NCI-H460 (cell line): ENCODE results near the gene FBLN1. TPM values are rescaled to one million over a fixed set of nuclear protein-coding genes. Genes with fewer than 3 reads are reported as not detected.
"Not testable (repeated sequence)": the region's sequence is repeated elsewhere in the genome, so short reads cannot be mapped to it uniquely, and the experiment has no call there.

ENCODE experiments used
- DNase-seq: peaks from one replicate; pipeline ENCODE4 v3.0.0-alpha.2; 2016; ENCODE audit warnings: low read depth; ENCODE audit errors: extremely low read depth
- total RNA-seq: library from RNA; depleted of rRNA; stranded (reverse); fragments of >200 nt; shearing (Covaris generic); gene quantifications from 2 replicates; pipeline ENCODE4 v1.2.3, GENCODE V29; 2014

Gene FBLN1
- total RNA-seq, 1 experiment from 2014 or later: 3.9 TPM

DNA sequence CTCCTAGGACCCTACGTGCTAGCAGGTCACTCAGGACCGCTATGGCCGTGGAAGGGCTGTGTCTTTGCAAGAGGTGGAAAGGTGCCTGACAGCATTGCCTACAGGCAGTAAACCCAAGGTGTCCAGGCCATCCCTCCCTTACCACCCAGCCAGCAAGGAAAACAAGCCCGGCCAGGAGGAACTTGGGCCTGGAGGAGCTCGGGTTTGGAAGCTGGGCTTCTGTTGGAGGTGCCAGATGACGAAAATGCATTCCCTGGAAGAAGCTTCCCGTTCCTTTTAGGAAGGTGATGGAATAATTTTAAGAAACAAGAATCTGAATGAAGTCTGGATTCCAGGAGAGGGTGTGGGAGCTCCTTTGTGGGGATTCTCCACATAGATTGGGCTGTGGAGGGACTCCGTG lies 23.6 kb downstream of the FBLN1 start:
- no peak for DNase-seq

DNA sequence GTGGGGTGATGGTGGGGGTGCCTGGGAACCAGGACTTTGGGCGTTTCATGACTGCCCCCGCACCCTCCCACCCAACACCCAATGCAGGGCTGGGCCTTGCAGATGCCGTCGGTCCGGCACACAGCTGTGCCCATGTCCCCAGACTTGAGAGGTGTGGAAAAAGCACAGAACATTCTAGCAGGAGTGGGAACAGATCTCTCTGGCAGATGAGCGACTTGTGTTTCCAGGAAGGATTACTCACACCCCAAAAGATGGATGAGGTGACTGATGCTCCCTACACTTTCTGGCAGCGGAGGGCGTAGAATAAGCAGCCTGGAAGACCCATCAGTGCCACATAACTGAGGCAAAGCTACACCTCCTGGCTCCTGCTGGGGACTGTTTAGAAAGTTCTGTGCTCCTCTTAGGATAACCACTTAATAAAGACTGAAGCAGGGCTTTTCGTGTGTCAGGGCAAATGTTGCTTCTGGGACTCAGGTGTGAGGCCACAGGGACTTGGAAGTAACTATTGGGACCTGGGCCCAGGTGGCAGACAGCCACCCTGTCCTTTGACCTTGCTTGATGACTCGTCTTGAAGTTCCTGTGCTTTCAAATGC lies 24.2 kb downstream of the FBLN1 start:
- no peak for DNase-seq

DNA sequence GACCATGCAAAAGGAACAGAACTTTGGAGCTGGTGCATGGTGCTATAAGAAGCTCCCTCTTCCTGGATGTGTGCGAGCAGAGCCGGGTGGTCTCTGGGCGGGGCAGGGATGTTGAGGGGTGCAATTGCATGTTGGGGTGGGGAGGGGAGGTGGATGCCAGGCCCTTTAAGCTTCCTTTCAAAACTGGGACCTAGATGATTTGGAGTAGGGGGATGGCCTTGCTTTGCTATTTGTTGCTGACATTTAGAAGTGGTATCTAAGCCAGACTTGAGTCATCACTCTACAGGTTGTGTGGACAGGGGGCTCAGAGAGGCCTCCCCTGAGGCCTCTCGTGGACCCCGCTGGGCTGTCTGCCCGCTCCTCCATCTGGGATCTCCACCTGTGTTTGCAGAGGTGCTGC lies 24.8 kb downstream of the FBLN1 start:
- DNase-seq: no peak

DNA sequence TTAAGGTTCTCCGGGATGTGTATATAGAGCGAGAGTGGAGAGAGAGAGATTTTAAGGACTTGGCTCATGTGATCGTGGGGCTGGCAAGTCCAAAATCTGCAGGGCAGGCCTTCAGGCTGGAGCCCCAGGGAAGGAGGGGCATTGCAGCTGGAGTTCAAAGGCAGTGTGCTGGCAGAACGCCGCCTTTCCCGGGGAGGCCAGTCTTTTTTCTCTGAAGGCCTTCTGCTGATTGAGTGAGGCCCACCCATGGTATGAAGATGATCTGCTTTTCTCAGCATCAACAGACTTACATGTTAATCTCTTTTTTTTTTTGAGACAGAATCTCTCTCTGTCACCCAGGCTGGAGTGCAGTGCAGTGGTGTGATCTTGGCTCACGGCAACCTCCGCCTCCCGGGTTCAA lies 25.4 kb downstream of the FBLN1 start:
- DNase-seq: no peak

DNA sequence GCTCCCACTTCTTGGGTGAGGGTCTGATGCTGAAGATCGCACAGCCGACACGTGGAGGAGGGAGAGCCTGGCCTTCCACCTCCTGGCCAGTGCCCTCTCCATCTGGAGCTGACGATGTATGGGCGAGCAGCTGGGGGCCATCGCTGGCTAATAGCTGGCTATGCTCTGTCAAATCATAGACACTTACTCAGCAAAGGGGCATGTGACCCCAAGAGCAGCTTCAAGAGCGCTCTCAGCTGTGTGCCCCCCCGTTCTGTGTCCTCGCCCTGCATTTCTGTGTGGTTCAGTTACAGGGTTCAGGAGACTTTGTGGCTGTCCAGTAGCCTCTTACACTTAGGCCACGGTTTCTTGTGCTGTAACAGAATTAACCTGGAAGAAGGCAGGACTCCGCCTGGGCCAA lies 26.4 kb downstream of the FBLN1 start:
- no peak for DNase-seq

DNA sequence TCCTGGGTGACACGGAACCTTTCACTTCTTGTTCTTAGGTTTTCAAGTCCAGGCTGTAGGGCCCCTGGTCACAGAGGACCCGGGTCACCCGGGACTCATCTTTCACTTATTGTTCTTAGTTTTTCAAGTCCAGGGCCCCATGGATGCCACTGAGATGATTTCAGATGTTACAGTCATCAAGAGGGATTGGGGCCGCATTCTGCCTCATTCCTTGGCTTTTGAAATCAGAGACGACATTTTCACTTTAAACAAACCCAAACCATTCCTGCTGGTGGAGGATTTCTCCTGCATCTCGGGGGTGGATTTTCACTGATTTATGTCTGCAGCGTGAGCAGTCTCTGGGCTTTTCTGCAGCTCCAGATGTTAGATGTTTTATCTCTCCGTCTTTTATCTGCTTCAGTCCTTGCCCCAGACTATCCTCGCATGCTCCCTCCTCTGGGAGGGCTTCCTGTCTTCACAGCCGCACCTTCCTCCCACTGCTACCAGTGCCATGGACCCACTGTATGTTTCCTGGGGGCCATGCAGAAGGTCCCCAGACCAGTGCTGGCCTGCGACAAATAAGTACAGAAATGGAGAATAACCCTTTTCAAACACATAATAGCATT lies 27.4 kb downstream of the FBLN1 start:
- no peak for DNase-seq

DNA sequence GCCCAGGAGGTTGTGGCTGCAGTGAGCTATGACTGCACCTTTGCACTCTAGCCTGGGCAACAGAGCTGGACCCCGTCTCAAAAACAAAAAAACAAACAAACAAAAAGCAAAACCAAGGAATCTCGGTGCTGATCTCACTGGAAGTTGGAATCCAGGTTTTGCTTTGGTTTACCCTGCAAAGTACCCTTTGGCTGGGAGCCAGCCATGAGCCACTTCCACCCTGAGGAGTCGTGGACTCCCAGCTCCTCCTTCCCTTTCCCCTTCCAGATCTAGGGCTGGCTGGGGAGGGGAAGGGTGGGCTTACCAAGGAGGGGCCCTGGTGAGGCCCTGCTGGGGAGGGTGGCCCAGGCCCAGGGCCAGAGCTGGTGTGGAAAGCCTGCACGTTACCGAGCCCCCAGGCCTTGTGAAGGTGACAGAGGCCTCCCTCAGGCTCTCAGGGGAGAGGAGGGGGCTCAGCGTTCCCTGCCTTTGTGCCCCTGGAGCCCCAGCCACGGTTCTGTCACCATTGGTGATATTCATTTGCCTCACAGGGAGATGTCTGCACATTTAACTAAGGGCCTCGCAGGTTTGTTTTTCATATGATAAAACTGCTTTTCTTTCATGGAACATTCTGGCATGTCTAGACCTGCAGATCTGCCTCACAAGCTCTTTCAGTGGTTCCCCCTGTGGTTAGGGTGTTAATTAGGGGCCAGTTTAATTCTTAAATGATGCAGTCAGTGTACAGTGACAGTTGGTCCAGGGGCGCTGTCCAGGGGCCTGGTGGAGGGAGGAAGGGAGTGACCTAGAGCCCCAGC lies 29.0 kb downstream of the FBLN1 start:
- DNase-seq: no peak

DNA sequence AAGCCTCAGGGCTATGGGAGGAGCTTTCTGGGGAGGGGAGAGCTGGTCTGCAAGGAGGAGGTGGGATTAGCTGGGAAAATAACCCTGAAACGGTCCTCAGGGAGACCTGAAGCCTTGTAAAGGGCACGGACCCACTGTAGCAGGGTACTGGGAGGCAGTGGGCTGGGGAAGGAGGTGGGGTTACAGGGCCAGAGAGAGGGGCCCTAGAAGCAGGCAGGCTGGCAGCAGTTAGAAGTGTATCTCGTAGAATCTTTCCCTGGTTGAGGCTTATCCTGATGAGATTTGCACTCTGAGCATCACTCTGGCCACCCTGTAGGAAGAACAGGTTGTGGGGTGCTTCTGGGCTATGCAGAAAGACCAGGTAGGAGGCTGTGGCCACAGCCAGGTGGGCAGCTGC lies 29.6 kb downstream of the FBLN1 start:
- DNase-seq: no peak

DNA sequence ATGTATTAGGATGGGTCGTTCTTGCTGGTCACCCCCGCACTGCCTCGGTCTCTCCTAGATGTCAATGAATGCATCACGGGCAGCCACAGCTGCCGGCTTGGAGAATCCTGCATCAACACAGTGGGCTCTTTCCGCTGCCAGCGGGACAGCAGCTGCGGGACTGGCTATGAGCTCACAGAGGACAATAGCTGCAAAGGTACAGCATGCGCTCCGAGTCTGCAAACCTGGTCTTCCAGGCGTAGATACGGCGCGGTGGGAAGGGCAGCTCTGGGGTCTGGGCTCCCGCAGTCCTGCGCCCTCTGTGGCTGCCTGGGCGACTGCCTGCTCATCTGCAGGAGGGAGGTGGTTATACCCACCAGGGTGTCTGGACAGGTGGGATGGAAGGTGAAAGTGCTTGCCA lies 31.0 kb downstream of the FBLN1 start:
- DNase-seq: no peak

DNA sequence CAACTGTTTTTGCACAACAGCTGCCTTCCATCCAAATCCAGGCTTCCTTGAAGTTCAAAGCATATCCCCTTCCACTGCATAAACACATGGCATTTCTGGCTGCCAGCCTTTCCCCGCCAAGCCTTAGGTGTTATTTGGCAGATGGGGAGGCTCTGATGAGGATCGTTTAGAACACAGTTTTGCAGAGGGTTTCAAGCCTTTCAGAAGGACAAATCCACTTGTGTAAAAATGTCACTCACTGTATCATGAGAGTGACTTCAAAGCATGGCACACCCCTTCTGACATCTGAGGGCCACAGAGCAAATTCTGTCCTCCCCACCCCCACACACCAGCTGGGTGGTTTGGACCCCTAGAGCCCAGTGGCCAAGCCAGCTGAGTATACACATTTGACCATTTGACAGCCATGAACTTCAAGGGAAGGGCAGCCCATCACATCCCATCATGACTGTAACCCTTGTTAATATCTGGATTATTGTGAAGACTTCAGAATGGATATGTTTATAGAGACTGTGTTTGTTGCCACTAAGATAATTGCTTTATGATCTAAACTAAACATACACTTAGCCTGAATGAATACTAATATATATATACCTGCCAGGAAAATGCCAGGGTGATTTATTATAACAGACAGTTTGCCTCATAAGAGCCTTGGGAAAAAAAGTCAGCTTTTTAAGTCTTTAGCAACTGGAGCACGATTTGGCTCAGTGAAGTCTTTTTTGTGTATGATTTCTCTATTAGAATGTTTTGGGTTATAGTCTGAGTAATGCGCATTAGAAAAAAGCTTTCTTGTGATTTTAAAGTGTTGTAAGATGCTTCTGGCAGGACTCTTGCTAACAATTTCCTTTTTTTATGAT lies 31.9 kb downstream of the FBLN1 start:
- DNase-seq: no peak

DNA sequence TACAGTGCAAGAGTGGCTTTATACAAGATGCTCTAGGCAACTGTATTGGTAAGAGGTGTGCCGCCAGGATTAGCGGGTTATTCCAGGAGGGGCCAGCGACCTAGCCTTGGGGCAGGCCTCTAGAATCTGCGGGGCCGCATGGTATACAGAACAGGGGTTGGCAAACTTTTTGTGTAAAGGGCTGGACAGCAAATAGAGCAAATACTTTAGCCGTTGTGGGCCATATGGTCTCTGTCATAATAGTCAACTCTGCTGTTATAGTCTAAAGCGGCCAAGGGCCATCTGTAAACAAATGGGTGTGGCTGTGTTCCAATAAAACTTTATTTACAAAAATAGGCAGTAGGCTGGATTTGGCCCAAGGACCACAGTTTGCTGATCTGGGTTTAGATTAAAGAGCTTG lies 32.6 kb downstream of the FBLN1 start:
- no peak for DNase-seq

DNA sequence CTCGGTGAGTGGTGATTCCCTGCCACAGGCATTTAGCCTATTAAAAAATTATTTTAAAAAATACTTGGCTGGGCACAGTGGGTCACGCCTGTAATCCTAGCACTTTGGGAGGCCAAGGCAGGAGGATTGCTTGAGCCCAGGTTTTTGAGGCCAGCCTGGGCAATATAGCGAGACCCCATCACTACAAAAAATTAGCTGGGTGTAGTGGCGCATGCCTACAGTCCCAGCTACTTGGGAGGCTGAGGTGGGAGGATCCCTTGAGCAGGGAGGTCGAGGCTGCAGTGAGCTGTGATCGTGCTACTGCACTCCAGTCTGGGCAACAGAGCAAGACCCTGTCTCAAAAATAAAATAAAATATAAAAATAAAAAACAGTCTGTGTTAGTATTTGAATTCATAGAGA lies 33.2 kb downstream of the FBLN1 start:
- DNase-seq: not testable (repeated sequence)

DNA sequence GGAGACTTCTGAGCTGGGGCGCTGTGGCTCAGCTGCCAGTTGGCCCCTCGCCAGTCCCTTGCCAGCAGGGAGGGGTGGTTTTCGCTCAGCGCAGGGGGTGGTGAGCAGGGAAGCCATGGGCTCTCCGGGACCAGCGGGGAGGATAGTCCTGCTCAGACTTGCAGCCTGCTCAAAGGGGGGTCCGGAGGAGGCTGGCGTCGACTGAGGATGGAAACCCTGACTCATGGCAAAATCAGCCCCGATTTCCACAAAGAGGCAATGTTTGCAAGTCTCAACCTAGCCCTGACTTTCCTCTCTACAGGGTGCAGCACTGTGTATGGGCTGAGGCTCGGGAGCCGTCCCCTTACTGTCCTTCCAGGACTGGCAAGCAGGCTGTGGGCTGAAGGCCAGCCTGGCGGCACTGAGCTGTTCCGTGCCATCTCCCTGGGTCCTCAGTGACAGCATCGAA lies 35.1 kb downstream of the FBLN1 start:
- DNase-seq: no peak

DNA sequence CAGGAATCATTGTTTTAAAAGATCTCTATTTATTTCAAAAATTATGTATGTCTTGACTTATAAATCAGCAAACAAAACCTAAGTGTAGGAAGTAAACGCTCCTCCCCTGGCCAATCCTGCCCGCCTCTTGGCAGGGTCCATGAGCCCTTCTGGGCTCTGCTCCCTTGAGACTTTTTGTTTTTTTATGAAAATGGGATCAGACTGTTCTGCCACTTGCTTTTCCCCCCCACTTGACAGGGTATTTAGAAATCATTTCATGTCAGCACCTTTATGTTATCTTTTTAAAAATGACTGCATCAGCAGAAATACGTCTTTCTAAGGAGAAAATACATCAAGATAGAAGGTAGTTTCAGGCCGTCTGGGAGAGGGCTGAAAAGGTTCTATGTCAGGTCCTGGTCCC lies 35.6 kb downstream of the FBLN1 start:
- DNase-seq: no peak

DNA sequence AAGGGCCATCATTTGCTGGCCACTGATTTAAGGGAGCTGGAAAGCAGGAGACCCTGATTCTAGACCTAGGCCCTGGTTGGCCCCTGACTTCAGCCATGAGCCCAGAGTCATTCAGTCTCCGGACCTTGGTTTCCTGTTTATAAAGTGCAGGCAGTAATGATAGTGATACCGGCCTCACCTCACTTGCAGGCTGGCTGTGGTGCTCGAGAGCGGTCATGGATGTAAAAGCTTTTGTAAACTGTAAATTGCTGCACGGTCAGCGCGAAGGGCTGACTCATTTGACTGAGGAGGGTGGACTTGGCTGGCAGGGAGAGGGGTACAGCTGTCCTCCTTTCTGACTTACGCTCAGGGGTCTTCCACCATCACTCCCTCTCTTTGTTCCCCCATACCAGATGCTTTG lies 37.4 kb downstream of the FBLN1 start:
- DNase-seq: no peak

DNA sequence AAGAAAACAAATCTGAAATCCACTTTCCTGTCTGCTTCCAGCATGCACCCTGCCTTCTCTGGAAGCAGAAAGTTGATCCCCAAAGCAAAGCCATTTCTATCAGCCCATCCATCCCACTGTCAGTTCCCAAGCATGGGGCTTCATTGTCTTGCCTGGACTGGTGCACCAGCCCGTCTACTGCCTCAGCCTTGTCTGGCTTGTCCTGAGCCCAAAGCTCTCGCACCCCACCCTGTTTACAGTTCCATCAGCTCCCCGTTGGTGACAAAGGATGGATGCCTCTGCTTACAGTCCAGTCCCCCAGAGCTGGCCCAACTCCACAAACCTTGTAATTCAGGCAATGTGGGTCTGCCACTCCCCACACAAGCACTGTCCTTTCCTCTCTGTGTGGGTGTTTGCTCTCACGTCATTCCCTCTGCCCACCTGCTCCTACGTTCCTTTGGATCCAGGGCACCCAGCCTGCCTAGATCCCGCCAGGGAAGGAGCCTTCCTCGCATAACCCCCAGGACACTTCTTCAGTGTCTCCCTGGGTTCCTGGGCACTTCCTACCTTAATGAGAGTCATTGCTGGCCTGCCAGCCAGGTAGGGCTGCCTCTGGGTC lies 38.8 kb downstream of the FBLN1 start:
- no peak for DNase-seq

DNA sequence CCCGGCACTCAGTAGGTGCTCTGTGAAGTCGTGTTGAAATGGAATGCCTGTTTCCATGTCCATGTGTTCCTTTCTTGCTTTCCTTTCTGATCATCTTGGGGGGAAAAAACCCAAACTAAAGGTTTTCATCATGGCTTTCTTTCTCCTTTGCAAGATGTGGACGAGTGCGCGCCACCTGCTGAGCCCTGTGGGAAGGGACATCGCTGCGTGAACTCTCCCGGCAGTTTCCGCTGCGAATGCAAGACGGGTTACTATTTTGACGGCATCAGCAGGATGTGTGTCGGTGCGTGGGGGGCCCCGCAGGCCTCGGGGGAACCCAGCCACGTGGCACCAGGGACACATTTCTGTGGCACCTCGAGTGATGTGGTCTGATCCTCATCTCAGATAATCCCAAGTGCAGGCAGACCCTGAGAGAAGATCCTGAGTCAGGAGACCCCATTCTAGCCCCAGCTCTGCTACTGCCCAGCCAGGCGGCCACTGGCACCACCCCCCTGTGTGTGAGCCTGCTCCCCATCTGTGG lies 39.4 kb downstream of the FBLN1 start:
- DNase-seq: no peak

DNA sequence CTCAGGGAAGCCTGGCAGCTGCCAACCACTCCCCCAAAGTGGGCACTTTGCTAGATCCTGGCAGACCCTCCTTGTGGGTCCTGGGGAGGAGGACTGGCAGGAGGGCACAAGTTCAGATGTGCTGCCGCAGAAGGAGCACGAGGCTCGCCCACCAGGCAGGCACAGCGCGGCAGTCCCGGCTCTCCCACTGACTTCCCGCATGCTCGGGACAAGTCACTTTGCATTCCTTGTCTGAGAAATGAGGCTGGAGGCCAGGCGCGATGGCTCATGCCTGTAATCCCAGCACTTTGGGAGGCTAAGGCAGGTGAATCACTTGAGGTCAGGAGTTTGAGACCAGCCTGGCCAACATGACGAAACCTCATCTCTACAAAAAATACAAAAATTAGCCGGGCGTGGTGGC lies 40.1 kb downstream of the FBLN1 start:
- DNase-seq: not testable (repeated sequence)

DNA sequence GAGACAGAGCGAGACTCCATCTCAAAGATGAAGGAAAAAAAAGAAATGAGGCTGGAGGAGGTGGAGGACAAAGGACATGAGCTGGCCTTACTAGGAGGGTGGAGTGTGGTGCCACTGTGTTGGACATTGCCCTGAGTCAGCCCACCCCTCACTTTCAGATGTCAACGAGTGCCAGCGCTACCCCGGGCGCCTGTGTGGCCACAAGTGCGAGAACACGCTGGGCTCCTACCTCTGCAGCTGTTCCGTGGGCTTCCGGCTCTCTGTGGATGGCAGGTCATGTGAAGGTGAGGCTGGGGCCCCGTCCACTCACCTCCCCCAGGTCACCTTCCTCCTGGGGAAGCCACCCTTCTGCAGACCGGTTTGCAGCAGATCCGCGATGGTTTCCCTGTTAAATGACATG lies 40.6 kb downstream of the FBLN1 start:
- DNase-seq: no peak

DNA sequence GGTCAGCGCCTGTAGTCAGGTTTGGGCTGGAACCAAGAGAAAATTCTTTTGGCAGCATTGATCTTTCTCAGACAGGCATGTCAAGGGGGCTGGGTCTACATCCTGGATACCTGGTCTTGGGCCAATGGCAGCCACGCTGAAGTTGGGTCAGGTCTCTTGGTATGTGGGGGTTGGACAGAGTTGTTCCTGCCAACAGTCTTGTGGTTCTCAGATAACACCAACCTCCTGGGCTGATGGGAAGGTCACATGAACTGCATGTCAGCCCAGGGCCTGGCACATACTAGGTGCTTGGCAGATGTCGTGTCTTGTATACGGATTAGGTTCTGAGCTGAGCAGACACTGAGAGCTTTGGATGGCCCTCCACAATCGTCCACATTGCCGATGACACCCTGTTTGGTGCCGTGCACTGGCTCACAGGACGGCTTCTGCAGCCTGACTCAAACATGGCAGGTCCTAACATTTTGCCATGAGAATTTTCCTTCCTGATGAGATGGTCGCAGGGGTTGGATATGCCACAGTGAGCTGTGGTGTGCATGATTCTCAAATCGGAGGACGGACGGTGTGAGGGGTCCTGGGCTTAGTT lies 42.0 kb downstream of the FBLN1 start:
- DNase-seq: no peak
